GM12878 (cell line): ENCODE data around the gene SORL1. TPM values are rescaled to one million over a fixed set of nuclear protein-coding genes. Genes with fewer than 3 reads are reported as not detected.
A peak's percentile ranks its signal among the peaks of the same experiment; 100 is the strongest.

Experiments used
- ATAC-seq: fragments of 200-7000 bp; cut with Tn5 transposase; 3 replicates; pipeline ENCODE4 v1.9.1; 2020; ENCODE audit warnings: mild to moderate bottlenecking, moderate library complexity
- BruUV-seq: library from RNA; stranded (reverse); fragments of 400-500 nt; replicated peaks from 2 replicates; lab custom pipeline; 2021; lab: Mats Ljungman, UMichigan
- CTCF ChIA-PET: fragments of 300-600 bp; sonication (Branson Sonifier 250); formaldehyde crosslinking; extraction: SDS; loops from one replicate; lab custom pipeline; 2021; ENCODE audit warnings: inconsistent platforms; lab: Yijun Ruan, JAX
- POLR2A ChIA-PET: fragments of 350-600 bp; formaldehyde crosslinking; extraction: SDS; loops from one replicate; lab custom pipeline; 2021; ENCODE audit warnings: inconsistent platforms; lab: Charles Lee
- RAD21 ChIA-PET: fragments of 300-600 bp; sonication (Branson Sonifier 250); formaldehyde crosslinking; loops from one replicate; lab custom pipeline; 2023; ENCODE audit warnings: antibody characterized with exemption; ENCODE audit not compliant: unreplicated experiment; lab: Charles Lee
- SMC1A ChIA-PET: fragments of 300-600 bp; sonication (Branson Sonifier 250); formaldehyde crosslinking; loops from one replicate; lab custom pipeline; 2023; ENCODE audit not compliant: unreplicated experiment, uncharacterized antibody; lab: Charles Lee
- DNase-seq: peaks from one replicate; pipeline ENCODE4 v3.0.0-alpha.2; 2011; ENCODE audit warnings: low read depth, low spot score
- FAIRE-seq: peaks from 3 replicates; lab custom pipeline; 2011; peaks lifted over from hg19 to GRCh38; lab: Jason Lieb, UNC
- H2AFZ ChIP-seq: 2 replicates; pipeline ENCODE4 v1.6.0; 2011; ENCODE audit warnings: low read depth, low read length, control low read depth; ENCODE audit not compliant: control insufficient read depth
- H3K27ac ChIP-seq: 2 replicates; pipeline ENCODE4 v1.5.1; 2011; ENCODE audit warnings: control low read depth; ENCODE audit not compliant: control insufficient read depth, insufficient read depth
- H3K27me3 ChIP-seq, 2 experiments: replicated peaks in 1 of 2; 2 replicates each; pipeline versions ENCODE4 v1.6.0 to v1.6.1; 2011; ENCODE audit warnings: low read length in 1 of 2; ENCODE audit not compliant: control insufficient read depth in 2 of 2, insufficient read depth in 2 of 2
- H3K36me3 ChIP-seq, 2 experiments: 2 replicates each; pipeline ENCODE4 v1.5.1; 2011; ENCODE audit warnings: low read length in 1 of 2; ENCODE audit not compliant: control insufficient read depth in 2 of 2, insufficient read depth in 2 of 2
- H3K4me1 ChIP-seq: 2 replicates; pipeline ENCODE4 v1.6.1; 2011; ENCODE audit warnings: mild to moderate bottlenecking, low read length, moderate library complexity, mixed read lengths; ENCODE audit not compliant: control insufficient read depth, insufficient read depth
- H3K4me2 ChIP-seq: 2 replicates; pipeline ENCODE4 v1.6.0; 2011; ENCODE audit warnings: control low read depth; ENCODE audit not compliant: control insufficient read depth, insufficient read depth
- H3K4me3 ChIP-seq: fragments of 200-600 bp; sonication (generic); 2 replicates; pipeline ENCODE4 v1.5.1; 2016
- H3K79me2 ChIP-seq: 2 replicates; pipeline ENCODE4 v1.6.0; 2011; ENCODE audit warnings: low read length; ENCODE audit not compliant: control insufficient read depth, insufficient read depth
- H3K9ac ChIP-seq: 2 replicates; pipeline ENCODE4 v1.8.0; 2011; ENCODE audit warnings: low read length, control low read depth, mixed read lengths; ENCODE audit not compliant: control insufficient read depth, insufficient read depth
- H3K9me3 ChIP-seq: replicated peaks from 3 replicates; pipeline ENCODE4 v1.5.1; 2011; ENCODE audit warnings: mild to moderate bottlenecking, low read length; ENCODE audit not compliant: control insufficient read depth, insufficient read depth
- H4K20me1 ChIP-seq: 2 replicates; pipeline ENCODE4 v1.6.0; 2011; ENCODE audit not compliant: control insufficient read depth, insufficient read depth
- CBFB ChIP-seq: IDR thresholded peaks from 2 replicates; pipeline ENCODE4 v1.6.1; 2016; ENCODE audit warnings: antibody characterized with exemption, low read depth
- E2F4 ChIP-seq: IDR thresholded peaks from 2 replicates; pipeline ENCODE4 v1.6.1; 2012; ENCODE audit warnings: low read depth, low read length, improper control_type of control experiment
- FOXM1 ChIP-seq: IDR thresholded peaks from 2 replicates; pipeline ENCODE4 v1.6.1; 2012; ENCODE audit warnings: low read depth, mild to moderate bottlenecking, inconsistent platforms, low read length, moderate library complexity
- HDAC6 ChIP-seq: fragments of 200-600 bp; sonication (generic); IDR thresholded peaks from one replicate; pipeline ENCODE4 v1.8.0; 2017; ENCODE audit warnings: antibody characterized with exemption; ENCODE audit not compliant: unreplicated experiment
- KLF5 ChIP-seq: fragments of 450-650 bp; IDR thresholded peaks from 2 replicates; pipeline ENCODE4 v1.6.1; 2014; ENCODE audit warnings: mild to moderate bottlenecking; ENCODE audit not compliant: partially characterized antibody
- MEF2B ChIP-seq: fragments of 450-650 bp; IDR thresholded peaks from 2 replicates; pipeline ENCODE4 v1.6.1; 2018; ENCODE audit warnings: mild to moderate bottlenecking, moderate library complexity; ENCODE audit not compliant: partially characterized antibody, poor library complexity, severe bottlenecking
- MXI1 ChIP-seq: fragments of 150-350 bp; IDR thresholded peaks from 2 replicates; pipeline ENCODE4 v1.6.1; 2011; ENCODE audit warnings: low read depth, mild to moderate bottlenecking, inconsistent platforms, low read length, improper control_type of control experiment
- NKRF ChIP-seq: fragments of 450-650 bp; conservative IDR thresholded peaks from 2 replicates; pipeline ENCODE4 v1.6.1; 2017; ENCODE audit warnings: mild to moderate bottlenecking, moderate library complexity
- PRDM15 ChIP-seq: fragments of 450-650 bp; formaldehyde crosslinking; IDR thresholded peaks from 2 replicates; pipeline ENCODE4 v1.4.0; 2020; ENCODE audit warnings: mild to moderate bottlenecking, moderate library complexity
- SP1 ChIP-seq: IDR thresholded peaks from one replicate; pipeline ENCODE4 v1.6.1; 2011; ENCODE audit warnings: low read depth, low read length
- TCF7 ChIP-seq: IDR thresholded peaks from 2 replicates; pipeline ENCODE4 v1.6.1; 2014; ENCODE audit warnings: antibody characterized with exemption, borderline replicate concordance
- WGBS: methylation state at CpG from one replicate; pipeline ENCODE4 v1.1.6; 2016; ENCODE audit warnings: low lambda C conversion rate; ENCODE audit not compliant: insufficient replicate concordance, insufficient coverage; ENCODE audit errors: missing lambda C conversion rate; 5-methylcytosine and 5-hydroxymethylcytosine counted together
- in situ Hi-C: fragments of 300-500 bp; cut with MboI; formaldehyde crosslinking; loops from 9 replicates; pipeline ENCODE4 v1.14.3; 2018; ENCODE audit warnings: mixed read lengths
- intact Hi-C: fragments of 100-400 bp; cut with micrococcal nuclease; formaldehyde crosslinking; loops from one replicate; pipeline ENCODE4 v1.14.2; 2022; ENCODE audit not compliant: unreplicated experiment
- polyA plus RNA-seq, 11 experiments: library from polyadenylated mRNA; depleted of rRNA in 4 of 11; unstranded in 6 of 11; stranded (reverse) in 5 of 11; fragments of >200 nt; fragmentation: Nextera tagmentation in 4 of 11; fragmentation: Illumina TruSeq in 1 of 11; extraction: Ambion mirVana in 4 of 11; extraction: Trizol in 1 of 11; gene quantifications; 1 replicate in 1 of 11; 2 replicates in 10 of 11; pipeline versions ENCODE4 v1.2.1 to v1.2.3, GENCODE V29; 2011 to 2016; ENCODE audit warnings: inconsistent platforms in 2 of 11, missing spikeins in 2 of 11, low read depth in 1 of 11
- total RNA-seq, 4 experiments: library from RNA; depleted of rRNA in 3 of 4; stranded (reverse); fragments of >200 nt in 3 of 4; fragmentation: Illumina TruSeq in 1 of 4; extraction: Trizol in 1 of 4; gene quantifications; 2 replicates each; pipeline versions ENCODE4 v1.2.1 to v1.2.3, GENCODE V29; 2013 to 2021
- TF ChIP-seq, protein P1 (sequence below): IDR thresholded peaks from 2 replicates; pipeline ENCODE4 v1.6.1; 2011; ENCODE audit warnings: low read depth, low read length, improper control_type of control experiment, borderline replicate concordance

SORL1 gene
- total and polyA plus RNA-seq, 10 of the 15 experiments (the other 5 are each of a cell fraction or from before 2014, with no cell fraction given): 20.2 to 107 (median 59.9) TPM

GRCh38 chr11:121452609-121453150, 566 bp downstream of the SORL1 start, which contains the start of gene SORL1-AS1:
SORL1-AS1 (minus strand) TSS chr11:121452967.
- peak; percentile 43 for ATAC-seq
- CTCF ChIA-PET: interaction anchor here (0.6 to 4.9 kb wide), 11 partner anchors 10 to 1568 kb away, joined by 3 to 31 read pairs (median 4); no protein-coding TSS in a partner anchor
- no peaks in the 10 kb centered on the region for H3K9me3 ChIP-seq
- WGBS: under 1% methylated on average over 21 of the region's 21 CpGs
- H4K20me1 ChIP-seq: no peaks in the 10 kb centered on the region
- no peak for FAIRE-seq
- peak within 1 kb of the TSS; percentile 56 for H2AFZ ChIP-seq
- SMC1A ChIA-PET: interaction anchor here (0.6 to 14.0 kb wide), 9 partner anchors 8 to 116 kb away, joined by 3 to 266 read pairs (median 3); no protein-coding TSS in a partner anchor
- no peak for DNase-seq
- POLR2A ChIA-PET: interaction anchor here (0.7 to 4.9 kb wide), 6 partner anchors 10 to 116 kb away, joined by 3 to 86 read pairs (median 9); no protein-coding TSS in a partner anchor
- H3K79me2 ChIP-seq: peaks cover 86% of the 10 kb centered on the region
- 0 out of 4 replicates have a peak, but pooled peaks cover 0 to 3% of the 10 kb centered on the region in 2 experiments for H3K36me3 ChIP-seq
- peak within 1 kb of the TSS; percentile 76 for H3K27ac ChIP-seq
- H3K27me3 ChIP-seq: no peaks in the 10 kb centered on the region
- RAD21 ChIA-PET: interaction anchor here (1.0 to 12.7 kb wide), 5 partner anchors 9 to 42 kb away, joined by 3 to 232 read pairs (median 6); no protein-coding TSS in a partner anchor
- H3K4me3 ChIP-seq: peak within 1 kb of the TSS; percentile 77
- peaks cover 44% of the 10 kb centered on the region for H3K4me1 ChIP-seq
- peak within 1 kb of the TSS; percentile 94 for H3K4me2 ChIP-seq
- BruUV-seq: no TSS peak
- intact Hi-C loops: loop anchor here (2.0 to 5.0 kb wide), 3 partner anchors 35 to 134 kb away; no protein-coding TSS in a partner anchor
- H3K9ac ChIP-seq: peak within 1 kb of the TSS; percentile 81
- in situ Hi-C loops: loop anchor here (25.0 kb wide), 1 partner anchor 1610 kb away; the partner anchor contains the start of gene HSPA8
- TF ChIP-seq MXI1: peak; percentile 77
- no peak for TF ChIP-seq MEF2B
- TF ChIP-seq FOXM1: no peak
- 0 out of 2 replicates have a peak, but pooled peaks have one; percentile 2 for TF ChIP-seq NKRF
- no peak for TF ChIP-seq PRDM15 (CRISPR knock-in tag)
- no peak for TF ChIP-seq SP1
- TF ChIP-seq HDAC6: no peak
- no peak for TF ChIP-seq E2F4
- no peak for TF ChIP-seq KLF5
- TF ChIP-seq CBFB: peak; percentile 73; the same call in 1 of the 2 replicates
- TF ChIP-seq, protein P1, sequence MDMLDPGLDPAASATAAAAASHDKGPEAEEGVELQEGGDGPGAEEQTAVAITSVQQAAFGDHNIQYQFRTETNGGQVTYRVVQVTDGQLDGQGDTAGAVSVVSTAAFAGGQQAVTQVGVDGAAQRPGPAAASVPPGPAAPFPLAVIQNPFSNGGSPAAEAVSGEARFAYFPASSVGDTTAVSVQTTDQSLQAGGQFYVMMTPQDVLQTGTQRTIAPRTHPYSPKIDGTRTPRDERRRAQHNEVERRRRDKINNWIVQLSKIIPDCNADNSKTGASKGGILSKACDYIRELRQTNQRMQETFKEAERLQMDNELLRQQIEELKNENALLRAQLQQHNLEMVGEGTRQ: no peak
- no peak for TF ChIP-seq TCF7
